Tibial nerve (tissue), 3 donors: ENCODE data around the gene PERCC1.

Experiments
- CTCF ChIP-seq, 5 experiments: fragments of 200-600 bp in 3 of 5; fragments of 450-650 bp in 2 of 5; sonication (generic) in 3 of 5; IDR thresholded peaks; one replicate each; pipeline ENCODE4 v1.5.1; 2016 to 2019; ENCODE audit warnings: antibody characterized with exemption in 5 of 5, mild to moderate bottlenecking in 3 of 5, moderate library complexity in 2 of 5
- POLR2A ChIP-seq, 2 donors: fragments of 450-650 bp; IDR thresholded peaks; one replicate each; pipeline ENCODE4 v1.6.1; 2017; ENCODE audit warnings: antibody characterized with exemption in 2 of 2, mild to moderate bottlenecking in 2 of 2, moderate library complexity in 2 of 2

GRCh38 chr16:1436731-1437355 lies 6.0 kb downstream of the PERCC1 start:
- TF ChIP-seq CTCF (IDR thresholded peaks at IDR 0.05) (no peak), POLR2A (IDR thresholded peaks at IDR 0.05) (no peak)
